HG03139 (cell line): Measurements from ENCODE around the gene TOX2.
A peak's percentile ranks its signal among the peaks of the same experiment; 100 is the strongest.

ENCODE experiments used
- ATAC-seq: cut with Tn5 transposase; IDR thresholded peaks from one replicate; pipeline ENCODE4 v1.9.1; 2021; ENCODE audit not compliant: unreplicated experiment

The TOX2 gene

GRCh38 chr20:43938932-43939761 is 24.5 kb downstream of the TOX2 start:
- no peak for ATAC-seq

- no peak for ATAC-seq
Measured at GRCh38 chr20:43939762-43940121, 25.1 kb downstream of the TOX2 start.

GRCh38 chr20:43940518-43941225 is 26.0 kb downstream of the TOX2 start:
- ATAC-seq = no peak

- ATAC-seq = no peak
Measured at GRCh38 chr20:43941476-43942200, 27.0 kb downstream of the TOX2 start.

GRCh38 chr20:43942201-43942590 is 27.5 kb downstream of the TOX2 start:
- no peak for ATAC-seq

- no peak for ATAC-seq
Measured at GRCh38 chr20:43942667-43943285, 28.1 kb downstream of the TOX2 start.

- ATAC-seq = no peak
Measured at GRCh38 chr20:43943725-43944124, 29.1 kb downstream of the TOX2 start.

GRCh38 chr20:43944653-43945235 is 30.1 kb downstream of the TOX2 start:
- no peak for ATAC-seq

- ATAC-seq = no peak
Measured at GRCh38 chr20:43945391-43946205, 30.9 kb downstream of the TOX2 start.

- no peak for ATAC-seq
Measured at GRCh38 chr20:43946206-43946491, 31.5 kb downstream of the TOX2 start.

- no peak for ATAC-seq
Measured at GRCh38 chr20:43946659-43947315, 32.1 kb downstream of the TOX2 start.

GRCh38 chr20:43947316-43947710 is 32.7 kb downstream of the TOX2 start:
- no peak for ATAC-seq

- ATAC-seq = no peak
Measured at GRCh38 chr20:43948455-43948854, 33.8 kb downstream of the TOX2 start.

GRCh38 chr20:43949248-43949647 is 34.6 kb downstream of the TOX2 start:
- ATAC-seq = no peak

GRCh38 chr20:43949741-43950618 is 35.3 kb downstream of the TOX2 start:
- ATAC-seq = peak; percentile 74

GRCh38 chr20:43953919-43954592 is 39.4 kb downstream of the TOX2 start:
- no peak for ATAC-seq

- ATAC-seq = no peak
Measured at GRCh38 chr20:43954704-43955061, 40.0 kb downstream of the TOX2 start.

GRCh38 chr20:43955062-43955749 is 40.6 kb downstream of the TOX2 start:
- peak; percentile 48 for ATAC-seq
